ENCODE measurements around the gene SULT1E1.
"Not testable (repeated sequence)": the region's sequence is repeated elsewhere in the genome, so short reads cannot be mapped to it uniquely, and the experiment has no call there.

DNA sequence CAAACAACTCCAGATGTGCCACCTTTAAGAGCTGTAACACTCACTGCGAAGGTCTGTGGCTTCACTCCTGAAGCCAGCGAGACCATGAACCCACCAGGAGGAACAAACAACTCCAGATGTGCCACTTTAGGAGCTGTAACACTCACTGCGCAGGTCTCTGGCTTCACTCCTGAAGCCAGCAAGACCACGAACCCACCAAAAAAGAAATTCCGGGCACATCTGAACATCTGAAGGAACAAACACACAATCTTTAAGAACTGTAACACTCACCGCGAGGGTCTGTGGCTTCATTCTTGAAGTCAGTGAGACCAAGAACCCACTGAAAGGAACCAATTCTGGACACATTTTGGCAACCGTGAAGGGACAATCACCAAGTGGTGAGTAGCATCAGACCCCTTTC lies 34.9 kb downstream of the SULT1E1 start:
- not testable (repeated sequence) for TF ChIP-seq FOXM1 (IDR thresholded peaks at IDR 0.05; ENCODE audit: borderline replicate concordance); FOXA1 (IDR thresholded peaks at IDR 0.05); HDGF (IDR thresholded peaks at IDR 0.05; ENCODE audit: borderline replicate concordance); NFRKB (IDR thresholded peaks at IDR 0.05); SUZ12 (IDR thresholded peaks at IDR 0.05); ARNT (IDR thresholded peaks at IDR 0.05); TARDBP (IDR thresholded peaks at IDR 0.05); SP1 (IDR thresholded peaks at IDR 0.05); ELF4 (IDR thresholded peaks at IDR 0.05); ZNF384 (IDR thresholded peaks at IDR 0.05); L3MBTL2 (conservative IDR thresholded peaks at IDR 0.05)

All from HEK293T (cell line).